ENCODE data around the gene MYO1G.

DNA sequence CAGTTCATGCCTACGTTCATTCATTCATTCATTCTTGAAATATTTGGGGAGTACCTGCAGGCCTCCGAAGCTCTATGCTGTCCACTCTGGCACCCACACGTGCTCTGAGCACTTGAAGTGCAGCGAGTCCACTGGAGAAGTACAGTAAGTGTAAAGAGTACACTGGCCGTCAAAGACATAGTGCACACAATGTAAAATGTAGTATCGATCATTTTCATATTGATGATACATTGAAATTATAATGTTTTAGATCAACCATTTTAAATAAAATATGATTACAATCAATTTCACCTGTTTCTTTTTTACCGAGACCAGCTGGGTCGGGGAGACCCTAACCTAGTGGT is 56.5 kb downstream of the MYO1G start:
- TF ChIP-seq POLR2A (IDR thresholded peaks at IDR 0.05) (no peak), CTCF (IDR thresholded peaks at IDR 0.05) (no peak)
